SHP77 treated with DMSO at 0.1 percent for 48 hours (cell line): Measurements from ENCODE around the gene CDKN2D.
"Not testable (repeated sequence)": the region's sequence is repeated elsewhere in the genome, so short reads cannot be mapped to it uniquely, and the experiment has no call there.

Experiments
- DNase-seq: peaks from one replicate; lab custom pipeline; 2025; lab: John Stamatoyannopoulos, UW

The CDKN2D gene

GRCh38 chr19:10551698-10552301 lies 17.0 kb downstream of the CDKN2D start:
- no peak for DNase-seq

GRCh38 chr19:10551006-10551405 lies 17.8 kb downstream of the CDKN2D start:
- DNase-seq, result not testable (repeated sequence)

- no peak for DNase-seq
Measured at GRCh38 chr19:10550336-10550735, 18.4 kb downstream of the CDKN2D start.

GRCh38 chr19:10549733-10550132 lies 19.0 kb downstream of the CDKN2D start:
- DNase-seq, result no peak

- DNase-seq, result no peak
Measured at GRCh38 chr19:10548746-10549276, 20.0 kb downstream of the CDKN2D start.

- no peak for DNase-seq
Measured at GRCh38 chr19:10546817-10547216, 22.0 kb downstream of the CDKN2D start.

GRCh38 chr19:10544753-10545251 lies 24.0 kb downstream of the CDKN2D start:
- DNase-seq, result no peak

- DNase-seq, result no peak
Measured at GRCh38 chr19:10544242-10544752, 24.5 kb downstream of the CDKN2D start.

- peak; percentile 29 for DNase-seq
Measured at GRCh38 chr19:10543420-10544241, 25.1 kb downstream of the CDKN2D start, which contains the start of gene ATG4D. ATG4D (plus strand) TSS chr19:10543904; CDS start chr19:10544091, 187 bp downstream.

- no peak for DNase-seq
Measured at GRCh38 chr19:10543059-10543419, 25.7 kb downstream of the CDKN2D start.

GRCh38 chr19:10539016-10539415 lies 29.8 kb downstream of the CDKN2D start:
- DNase-seq, result not testable (repeated sequence)

GRCh38 chr19:10538204-10538983 lies 30.4 kb downstream of the CDKN2D start:
- DNase-seq, result no peak

GRCh38 chr19:10537668-10538067 lies 31.1 kb downstream of the CDKN2D start:
- DNase-seq, result no peak

- DNase-seq, result no peak
Measured at GRCh38 chr19:10535613-10536012, 33.2 kb downstream of the CDKN2D start.

GRCh38 chr19:10533646-10534386 lies 35.0 kb downstream of the CDKN2D start:
- DNase-seq, result no peak

- DNase-seq, result no peak
Measured at GRCh38 chr19:10532457-10532856, 36.3 kb downstream of the CDKN2D start.

GRCh38 chr19:10526887-10527286 lies 41.9 kb downstream of the CDKN2D start:
- not testable (repeated sequence) for DNase-seq

- no peak for DNase-seq
Measured at GRCh38 chr19:10525636-10526035, 43.1 kb downstream of the CDKN2D start.

GRCh38 chr19:10523135-10523636 lies 45.6 kb downstream of the CDKN2D start:
- no peak for DNase-seq

GRCh38 chr19:10521461-10522171 lies 47.2 kb downstream of the CDKN2D start:
- DNase-seq, result no peak
